AG04450 (cell line): ENCODE measurements around the gene MAP3K13. TPM values are rescaled to one million over a fixed set of nuclear protein-coding genes. Genes with fewer than 3 reads are reported as not detected.
"Not testable (repeated sequence)": the region's sequence is repeated elsewhere in the genome, so short reads cannot be mapped to it uniquely, and the experiment has no call there.

Source experiments
- CTCF ChIA-PET: fragments of 300-600, 350-600 bp; formaldehyde crosslinking; extraction: SDS; loops from one replicate; lab custom pipeline; 2022; ENCODE audit warnings: antibody characterized with exemption, inconsistent platforms; lab: Charles Lee
- POLR2A ChIA-PET: fragments of 350-600 bp; formaldehyde crosslinking; extraction: SDS; loops from one replicate; lab custom pipeline; 2021; ENCODE audit warnings: antibody characterized with exemption, inconsistent platforms; lab: Yijun Ruan, JAX
- DNase-seq: peaks from one replicate; pipeline ENCODE4 v3.0.0-alpha.2; 2011; ENCODE audit warnings: low read depth, low spot score
- H3K27ac ChIP-seq: one replicate; pipeline ENCODE4 v1.5.1; 2012; ENCODE audit warnings: low read depth, low read length, control low read depth
- H3K27me3 ChIP-seq: one replicate; pipeline ENCODE4 v1.6.0; 2012; ENCODE audit warnings: low read length; ENCODE audit not compliant: control insufficient read depth, insufficient read depth
- H3K4me3 ChIP-seq: 2 replicates; pipeline ENCODE4 v1.5.1; 2011; ENCODE audit warnings: mild to moderate bottlenecking, low read depth, low read length, control low read depth
- H3K9me3 ChIP-seq: 2 replicates; pipeline ENCODE4 v1.5.1; 2012; ENCODE audit warnings: low read length; ENCODE audit not compliant: control insufficient read depth, insufficient read depth
- CTCF ChIP-seq: IDR thresholded peaks from 2 replicates; pipeline ENCODE4 v1.5.1; 2011; ENCODE audit warnings: low read depth, low read length, control low read depth, inconsistent platforms
- polyA plus RNA-seq: library from polyadenylated mRNA; depleted of rRNA; stranded (reverse); fragments of >200 nt; gene quantifications from 2 replicates; pipeline ENCODE4 v1.2.3, GENCODE V29; 2011

The MAP3K13 gene
- polyA plus RNA-seq, 1 experiment = 20.9 TPM

- POLR2A ChIA-PET = no interaction called here
- Histone ChIP-seq H3K27me3 (no peaks in the 10 kb centered on the region), H3K9me3 (no peaks in the 10 kb centered on the region), H3K27ac (no peak overlapping the region), H3K4me3 (no peak overlapping the region)
- CTCF ChIA-PET = no interaction called here
- no peak for TF ChIP-seq CTCF
- no peak for DNase-seq
These were observed 18.6 kb downstream of the MAP3K13 start for GRCh38 chr3:185381320-185382058.

- H3K9me3 ChIP-seq = no peaks in the 10 kb centered on the region
- no peak for TF ChIP-seq CTCF
- DNase-seq = no peak
- ChIA-PET POLR2A (no interaction called here), CTCF (no interaction called here)
- H3K27me3 ChIP-seq = no peaks in the 10 kb centered on the region
- no peak overlapping the region for H3K4me3 ChIP-seq
- H3K27ac ChIP-seq = no peak overlapping the region
These were observed 19.2 kb downstream of the MAP3K13 start for GRCh38 chr3:185382154-185382553.

GRCh38 chr3:185386515-185386914 lies 23.6 kb downstream of the MAP3K13 start:
- DNase-seq, H3K9me3 ChIP-seq, POLR2A ChIA-PET, H3K27me3 ChIP-seq, H3K27ac ChIP-seq, H3K4me3 ChIP-seq: not testable (repeated sequence)
- CTCF ChIA-PET = interaction anchor here (0.6 kb wide), 1 partner anchor 16 kb away, joined by 10 read pairs; no protein-coding TSS in a partner anchor

GRCh38 chr3:185387646-185388045 lies 24.7 kb downstream of the MAP3K13 start:
- no peak overlapping the region for H3K27ac ChIP-seq
- no peak for DNase-seq
- no peak for TF ChIP-seq CTCF
- no peak overlapping the region for H3K4me3 ChIP-seq
- ChIA-PET CTCF (no interaction called here), POLR2A (no interaction called here)
- no peaks in the 10 kb centered on the region for H3K9me3 ChIP-seq
- H3K27me3 ChIP-seq = no peaks in the 10 kb centered on the region

GRCh38 chr3:185393055-185393454 lies 30.1 kb downstream of the MAP3K13 start:
- Histone ChIP-seq H3K27me3 (no peaks in the 10 kb centered on the region), H3K27ac (no peak overlapping the region), H3K4me3 (no peak overlapping the region), H3K9me3 (no peaks in the 10 kb centered on the region)
- ChIA-PET CTCF (no interaction called here), POLR2A (no interaction called here)
- TF ChIP-seq CTCF = no peak
- DNase-seq = no peak
